Neural progenitor cell (in vitro differentiated cells): ENCODE measurements around the gene LDAH.
"Not testable (repeated sequence)": the region's sequence is repeated elsewhere in the genome, so short reads cannot be mapped to it uniquely, and the experiment has no call there.

Source experiments
- CTCF ChIP-seq: fragments of 200-600 bp; sonication (generic); IDR thresholded peaks from 2 replicates; pipeline ENCODE4 v1.5.1; 2017; ENCODE audit warnings: antibody characterized with exemption, mild to moderate bottlenecking
- EZH2 ChIP-seq: fragments of 200-600 bp; sonication (generic); IDR thresholded peaks from 2 replicates; pipeline ENCODE4 v1.6.1; 2017; ENCODE audit warnings: antibody characterized with exemption, mild to moderate bottlenecking, moderate library complexity

- TF ChIP-seq CTCF, EZH2: not testable (repeated sequence)
Measured at GRCh38 chr2:20714412-20714811, 108.5 kb downstream of the LDAH start.
